OCI-LY7 (cell line): Measurements from ENCODE around the gene AK2. TPM values are rescaled to one million over a fixed set of nuclear protein-coding genes. Genes with fewer than 3 reads are reported as not detected.

ENCODE experiments used
- BruUV-seq: library from RNA; stranded (reverse); fragments of 400-500 nt; replicated peaks from 2 replicates; lab custom pipeline; 2021; lab: Mats Ljungman, UMichigan
- CTCF ChIA-PET: fragments of 300-600 bp; sonication (Branson Sonifier 250); formaldehyde crosslinking; loops from one replicate; lab custom pipeline; 2022; ENCODE audit warnings: antibody characterized with exemption; ENCODE audit not compliant: unreplicated experiment; lab: Charles Lee
- POLR2A ChIA-PET: fragments of 300-600 bp; sonication (Branson Sonifier 250); formaldehyde crosslinking; loops from one replicate; lab custom pipeline; 2022; ENCODE audit warnings: antibody characterized with exemption; lab: Charles Lee
- DNase-seq: peaks from one replicate; pipeline ENCODE4 v3.0.0-alpha.2; 2015; ENCODE audit warnings: low spot score
- H2AFZ ChIP-seq: fragments of 200-600 bp; sonication (generic), shearing (Covaris generic); 2 replicates; pipeline ENCODE4 v1.6.1; 2014; ENCODE audit warnings: mild to moderate bottlenecking, antibody characterized with exemption, low read length, moderate library complexity
- H3K27ac ChIP-seq: fragments of 200-600 bp; sonication (generic); 2 replicates; pipeline ENCODE4 v1.5.1; 2014; ENCODE audit warnings: mixed run types, low read depth, mild to moderate bottlenecking, moderate library complexity, low read length, inconsistent platforms; ENCODE audit not compliant: poor library complexity, severe bottlenecking
- H3K36me3 ChIP-seq: fragments of 200-600 bp; sonication (generic); 2 replicates; pipeline ENCODE4 v1.6.1; 2014; ENCODE audit warnings: mild to moderate bottlenecking, antibody characterized with exemption, low read length, moderate library complexity, mixed read lengths; ENCODE audit not compliant: insufficient read depth
- H3K4me1 ChIP-seq: fragments of 200-600 bp; sonication (generic); 2 replicates; pipeline ENCODE4 v1.5.1; 2014; ENCODE audit warnings: mild to moderate bottlenecking, low read length; ENCODE audit not compliant: insufficient read depth, poor library complexity, severe bottlenecking
- H3K4me2 ChIP-seq: fragments of 200-600 bp; sonication (generic); 2 replicates; pipeline ENCODE4 v1.6.1; 2014; ENCODE audit warnings: mild to moderate bottlenecking, low read length
- H3K4me3 ChIP-seq: fragments of 200-600 bp; sonication (generic); 2 replicates; pipeline ENCODE4 v1.5.1; 2014; ENCODE audit warnings: mild to moderate bottlenecking, low read depth, low read length; ENCODE audit not compliant: poor library complexity, severe bottlenecking
- H3K79me2 ChIP-seq: fragments of 200-600 bp; sonication (generic); 2 replicates; pipeline ENCODE4 v1.6.1; 2016; ENCODE audit warnings: low read depth, mild to moderate bottlenecking, low read length, moderate library complexity, mixed read lengths; ENCODE audit not compliant: insufficient read depth
- H3K9me2 ChIP-seq: fragments of 200-600 bp; sonication (generic); 2 replicates; pipeline ENCODE4 v1.6.1; 2016; ENCODE audit warnings: mild to moderate bottlenecking, low read length, mixed read lengths; ENCODE audit not compliant: insufficient read depth
- H3K9me3 ChIP-seq: fragments of 200-600 bp; sonication (generic); 2 replicates; pipeline ENCODE4 v1.6.1; 2014; ENCODE audit warnings: mild to moderate bottlenecking, mixed run types, low read length, mixed read lengths
- H4K20me1 ChIP-seq: fragments of 200-600 bp; sonication (generic); 2 replicates; pipeline ENCODE4 v1.6.1; 2014; ENCODE audit warnings: mild to moderate bottlenecking, antibody characterized with exemption, low read length, moderate library complexity, mixed read lengths; ENCODE audit not compliant: insufficient read depth
- CTCF ChIP-seq: fragments of 200-600 bp; sonication (generic); conservative IDR thresholded peaks from 2 replicates; pipeline ENCODE4 v1.5.1; 2014; ENCODE audit warnings: mild to moderate bottlenecking, antibody characterized with exemption, low read length, moderate library complexity, mixed read lengths
- EZH2phosphoT487 ChIP-seq: fragments of 200-600 bp; sonication (generic); IDR thresholded peaks from 2 replicates; pipeline ENCODE4 v1.6.1; 2018; ENCODE audit warnings: low read depth, borderline replicate concordance, mild to moderate bottlenecking, mixed run types, antibody characterized with exemption, low read length, moderate library complexity, mixed read lengths
- intact Hi-C: fragments of 100-400 bp; cut with micrococcal nuclease; formaldehyde crosslinking; loops from one replicate; pipeline ENCODE4 v1.10.0; 2022; ENCODE audit not compliant: unreplicated experiment
- total RNA-seq, 2 experiments: library from RNA; depleted of rRNA in 1 of 2; stranded (reverse); fragments of >200 nt in 1 of 2; shearing (Covaris generic) in 1 of 2; gene quantifications; 2 replicates each; pipeline ENCODE4 v1.2.3, GENCODE V29; 2014 to 2022

Gene AK2
- total RNA-seq, 2 experiments from 2014 or later = 185 to 298 TPM

DNA sequence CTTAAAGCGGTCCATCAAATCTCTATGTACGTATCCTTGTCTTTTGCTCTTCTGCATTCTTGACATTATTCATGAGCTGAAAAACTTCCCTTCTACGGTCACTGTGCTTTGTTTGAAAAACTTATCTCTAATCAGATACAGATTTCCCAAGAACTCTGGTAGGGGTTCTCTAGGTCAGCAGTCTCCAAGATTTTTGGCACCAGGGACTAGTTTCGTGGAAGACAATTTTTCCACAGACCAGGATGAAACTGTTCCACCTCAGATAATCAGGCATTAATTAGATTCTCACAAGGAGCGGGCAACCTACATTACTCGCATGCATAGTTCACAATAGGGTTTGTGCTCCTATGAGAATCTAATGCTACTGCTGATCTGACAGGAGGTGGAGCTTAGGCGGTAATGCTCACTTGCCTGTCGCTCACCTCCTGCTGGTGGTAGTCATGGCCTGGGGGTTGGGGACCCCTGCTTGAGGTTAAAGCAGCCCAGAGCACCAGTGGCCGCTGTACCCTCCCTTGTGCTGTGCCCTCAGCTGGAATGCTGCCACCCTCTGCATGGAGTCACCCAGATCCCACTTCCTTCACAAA is 30.8 kb downstream of the AK2 start:
- Histone ChIP-seq H2AFZ (no peak overlapping the region), H3K9me2 (no peaks in the 10 kb centered on the region), H3K9me3 (no peaks in the 10 kb centered on the region), H4K20me1 (peaks cover 3% of the 10 kb centered on the region; the same call in 1 of the 2 replicates), H3K79me2 (no peaks in the 10 kb centered on the region), H3K4me2 (no peak overlapping the region), H3K4me3 (no peak overlapping the region), H3K27ac (no peak overlapping the region), H3K4me1 (no peaks in the 10 kb centered on the region), H3K36me3 (peaks cover 34% of the 10 kb centered on the region)
- DNase-seq = no peak
- ChIA-PET CTCF (interaction anchor here (1.1 kb wide), 1 partner anchor 25 kb away, joined by 3 read pairs; no protein-coding TSS in a partner anchor), POLR2A (interaction anchor here (0.9 to 1.0 kb wide), 2 partner anchors 14 to 41 kb away, joined by 3 read pairs; partner anchors contain the start of gene RNF19B)
- BruUV-seq = no TSS peak
- no peak for TF ChIP-seq CTCF
- TF ChIP-seq EZH2phosphoT487 = no peak
- intact Hi-C loops = loop anchor here (2.0 kb wide), 1 partner anchor 73 kb away; no protein-coding TSS in a partner anchor

DNA sequence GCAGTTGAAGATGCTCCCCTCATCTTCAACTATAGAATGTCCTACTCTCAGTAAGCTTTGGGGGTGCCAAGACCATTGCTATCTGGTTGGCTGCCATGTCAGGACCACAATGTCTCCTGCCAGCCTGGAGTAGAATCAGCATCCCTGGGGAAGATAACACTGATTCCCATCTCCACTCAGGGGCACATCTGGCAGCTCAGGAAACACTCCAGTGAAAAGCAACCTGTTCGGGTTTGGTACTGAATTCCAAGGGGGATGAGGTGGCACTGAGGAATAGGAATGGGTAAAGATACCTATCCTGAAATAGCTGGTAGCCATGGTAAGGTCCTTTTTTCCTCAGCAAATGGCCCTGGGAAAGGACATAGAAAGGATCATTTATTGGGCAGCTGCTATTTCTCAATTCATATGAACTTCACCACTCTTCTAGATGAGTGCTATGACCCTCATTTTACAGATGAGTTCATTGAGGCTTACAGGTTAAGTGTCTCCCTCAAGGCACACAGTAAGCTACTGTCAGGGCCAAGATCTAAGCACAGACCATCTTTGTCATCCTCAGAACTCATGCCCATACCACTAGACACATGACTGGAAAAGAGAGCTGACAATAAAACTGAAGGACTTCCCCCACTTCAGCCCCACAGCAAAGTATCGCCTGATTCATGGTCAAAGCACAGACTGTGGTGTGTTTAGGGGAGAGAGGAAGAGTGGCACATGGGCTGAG is 31.4 kb downstream of the AK2 start:
- ChIA-PET POLR2A (interaction anchor here (0.9 to 1.0 kb wide), 2 partner anchors 13 to 40 kb away, joined by 3 read pairs; partner anchors contain the start of gene RNF19B), CTCF (interaction anchor here (1.1 kb wide), 1 partner anchor 25 kb away, joined by 3 read pairs; no protein-coding TSS in a partner anchor)
- Histone ChIP-seq H3K4me1 (no peaks in the 10 kb centered on the region), H3K9me2 (no peaks in the 10 kb centered on the region), H3K4me3 (no peak overlapping the region), H4K20me1 (peaks cover 3% of the 10 kb centered on the region; the same call in 1 of the 2 replicates), H2AFZ (no peak overlapping the region), H3K4me2 (no peak overlapping the region), H3K79me2 (no peaks in the 10 kb centered on the region), H3K27ac (no peak overlapping the region), H3K9me3 (no peaks in the 10 kb centered on the region), H3K36me3 (peaks cover 29% of the 10 kb centered on the region)
- no peak for TF ChIP-seq CTCF
- no peak for TF ChIP-seq EZH2phosphoT487
- intact Hi-C loops = no loop called here
- no TSS peak for BruUV-seq
- DNase-seq = no peak

DNA sequence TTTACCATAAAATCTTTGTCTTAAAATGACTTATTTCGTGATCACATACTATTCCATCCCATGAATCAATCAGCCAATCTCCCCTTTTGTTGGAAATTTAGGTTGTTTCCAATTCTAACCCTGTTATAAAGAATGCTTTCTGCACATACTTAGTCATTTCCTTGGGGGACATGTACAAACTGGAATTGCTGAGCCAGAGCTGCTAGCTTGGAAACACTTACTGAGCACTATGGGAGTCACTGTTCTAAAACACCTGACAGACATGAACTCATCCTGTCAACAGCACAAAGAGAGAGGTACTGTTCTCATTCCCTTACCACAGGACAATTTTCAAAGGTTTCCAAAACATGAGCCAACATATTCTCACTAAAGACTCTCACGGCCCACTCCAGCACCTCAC is 32.1 kb downstream of the AK2 start:
- POLR2A ChIA-PET = no interaction called here
- no TSS peak for BruUV-seq
- no peak for DNase-seq
- no peak for TF ChIP-seq CTCF
- no peak for TF ChIP-seq EZH2phosphoT487
- H2AFZ ChIP-seq = no peak overlapping the region
- no peak overlapping the region for H3K27ac ChIP-seq
- H3K4me2 ChIP-seq = no peak overlapping the region
- H3K36me3 ChIP-seq = peaks cover 25% of the 10 kb centered on the region
- H3K79me2 ChIP-seq = no peaks in the 10 kb centered on the region
- H3K4me1 ChIP-seq = no peaks in the 10 kb centered on the region
- no peak overlapping the region for H3K4me3 ChIP-seq
- no peaks in the 10 kb centered on the region for H3K9me2 ChIP-seq
- intact Hi-C loops = no loop called here
- CTCF ChIA-PET = no interaction called here
- H4K20me1 ChIP-seq = peaks cover 3% of the 10 kb centered on the region; the same call in 1 of the 2 replicates
- no peaks in the 10 kb centered on the region for H3K9me3 ChIP-seq
